K562 (cell line): ENCODE results near the gene MAML3. TPM values are rescaled to one million over a fixed set of nuclear protein-coding genes. Genes with fewer than 3 reads are reported as not detected.

Experiments
- ATAC-seq: fragments of 200-7000 bp; cut with Tn5 transposase; 3 replicates; pipeline ENCODE4 v1.9.1; 2020; ENCODE audit warnings: moderate library complexity
- BruUV-seq: library from RNA; stranded (reverse); fragments of 400-500 nt; replicated peaks from 2 replicates; lab custom pipeline; 2021; lab: Mats Ljungman, UMichigan
- CTCF ChIA-PET: fragments of 300-600 bp; formaldehyde crosslinking; extraction: SDS; loops from one replicate; lab custom pipeline; 2021; ENCODE audit warnings: low intra/inter-chr PET ratio; lab: Yijun Ruan, JAX
- POLR2A ChIA-PET: fragments of 300-600, 350-650 bp; sonication (Branson Sonifier 250); formaldehyde crosslinking; extraction: SDS; loops from one replicate; lab custom pipeline; 2021; ENCODE audit warnings: antibody characterized with exemption, inconsistent platforms; lab: Yijun Ruan, JAX
- DNase-seq, 4 experiments: peaks; one replicate each; pipeline versions ENCODE4 v3.0.0 to v3.0.0-alpha.2; 2011 to 2018; ENCODE audit warnings: low spot score in 3 of 4, mixed read lengths in 3 of 4; ENCODE audit errors: extremely low read depth in 1 of 4
- FAIRE-seq: peaks from 2 replicates; lab custom pipeline; 2011; peaks lifted over from hg19 to GRCh38; lab: Jason Lieb, UNC
- H2AFZ ChIP-seq: 2 replicates; pipeline ENCODE4 v1.6.0; 2011; ENCODE audit warnings: low read depth, low read length, control low read depth, inconsistent platforms
- H3K27ac ChIP-seq: fragments of 200-600 bp; 3 replicates; pipeline ENCODE4 v1.8.0; 2011; ENCODE audit warnings: low read depth, mild to moderate bottlenecking, control low read depth, inconsistent platforms, low read length, moderate library complexity, mixed read lengths; ENCODE audit errors: extremely low read depth
- H3K27me3 ChIP-seq, 2 experiments: fragments of 300-600 bp in 1 of 2; 2 replicates in 1 of 2; 3 replicates in 1 of 2; pipeline versions ENCODE4 v1.6.0 to v1.8.0; 2011; ENCODE audit warnings: inconsistent platforms in 2 of 2, low read length in 2 of 2, mild to moderate bottlenecking in 1 of 2, mixed read lengths in 1 of 2, moderate library complexity in 1 of 2; ENCODE audit not compliant: control insufficient read depth in 2 of 2, insufficient read depth in 2 of 2
- H3K36me3 ChIP-seq: fragments of 300-600 bp; 3 replicates; pipeline ENCODE4 v1.8.0; 2011; ENCODE audit warnings: mild to moderate bottlenecking, low read length, inconsistent platforms; ENCODE audit not compliant: control insufficient read depth, insufficient read depth
- H3K4me1 ChIP-seq, 2 experiments: fragments of 200-600 bp in 1 of 2; replicated peaks in 1 of 2; 2 replicates in 1 of 2; 3 replicates in 1 of 2; pipeline versions ENCODE4 v1.5.1 to v1.8.0; 2011; ENCODE audit warnings: inconsistent platforms in 2 of 2, low read length in 2 of 2, mild to moderate bottlenecking in 1 of 2, mixed read lengths in 1 of 2, moderate library complexity in 1 of 2; ENCODE audit not compliant: control insufficient read depth in 2 of 2, insufficient read depth in 2 of 2
- H3K4me2 ChIP-seq: 2 replicates; pipeline ENCODE4 v1.6.1; 2011; ENCODE audit warnings: low read length, control low read depth, inconsistent platforms, mixed read lengths; ENCODE audit not compliant: insufficient read depth
- H3K4me3 ChIP-seq: fragments of 200-600 bp; sonication (generic), shearing (Covaris generic); 2 replicates; pipeline ENCODE4 v1.5.1; 2016; ENCODE audit warnings: control low read depth, inconsistent platforms
- H3K79me2 ChIP-seq: fragments of 200-600 bp; 3 replicates; pipeline ENCODE4 v1.8.0; 2011; ENCODE audit warnings: low read length, inconsistent platforms; ENCODE audit not compliant: control insufficient read depth, insufficient read depth
- H3K9ac ChIP-seq, 2 experiments: 2 replicates each; pipeline versions ENCODE4 v1.6.0 to v1.6.1; 2011; ENCODE audit warnings: low read depth in 2 of 2, low read length in 2 of 2, control low read depth in 1 of 2, inconsistent platforms in 1 of 2, mild to moderate bottlenecking in 1 of 2, mixed read lengths in 1 of 2; ENCODE audit not compliant: insufficient read depth in 1 of 2
- H3K9me1 ChIP-seq: one replicate; pipeline ENCODE4 v1.6.0; 2011; ENCODE audit warnings: inconsistent platforms, mild to moderate bottlenecking, low read length, moderate library complexity; ENCODE audit not compliant: control insufficient read depth, insufficient read depth
- H3K9me3 ChIP-seq: replicated peaks from 2 replicates; pipeline ENCODE4 v1.5.1; 2011; ENCODE audit warnings: low read depth, low read length, inconsistent platforms; ENCODE audit not compliant: control insufficient read depth, insufficient read depth
- H4K20me1 ChIP-seq: replicated peaks from 2 replicates; pipeline ENCODE4 v1.6.1; 2011; ENCODE audit warnings: low read length, inconsistent platforms, mixed read lengths; ENCODE audit not compliant: control insufficient read depth, insufficient read depth
- CTCF ChIP-seq, 3 experiments: IDR thresholded peaks in 2 of 3; conservative IDR thresholded peaks in 1 of 3; 2 replicates each; pipeline ENCODE4 v1.5.1; 2011 to 2012; ENCODE audit warnings: low read length in 3 of 3, mild to moderate bottlenecking in 3 of 3, control low read depth in 2 of 3, improper control_type of control experiment in 1 of 3, inconsistent platforms in 1 of 3, low read depth in 1 of 3, mixed read lengths in 1 of 3, moderate library complexity in 1 of 3; ENCODE audit not compliant: insufficient read depth in 2 of 3
- MNT ChIP-seq, 2 experiments: fragments of 450-650 bp; conservative IDR thresholded peaks; 2 replicates each; pipeline ENCODE4 v1.6.1; 2017; ENCODE audit warnings: mild to moderate bottlenecking in 2 of 2, moderate library complexity in 2 of 2
- NRF1 ChIP-seq, 2 experiments: fragments of 450-650 bp; IDR thresholded peaks in 1 of 2; conservative IDR thresholded peaks in 1 of 2; 2 replicates each; pipeline ENCODE4 v1.6.1; 2014; ENCODE audit warnings: mild to moderate bottlenecking in 2 of 2
- POLR2AphosphoS2 ChIP-seq: IDR thresholded peaks from 2 replicates; pipeline ENCODE4 v1.6.1; 2012; ENCODE audit warnings: low read length, improper control_type of control experiment
- RAD21 ChIP-seq, 2 experiments: fragments of 250-450 bp in 1 of 2; fragments of 450-650 bp in 1 of 2; sonication (Bioruptor Pico) in 1 of 2; formaldehyde crosslinking in 1 of 2; IDR thresholded peaks in 1 of 2; conservative IDR thresholded peaks in 1 of 2; 2 replicates each; pipeline versions ENCODE4 v1.4.0 to v1.8.0; 2020 to 2022; ENCODE audit warnings: mild to moderate bottlenecking in 2 of 2, moderate library complexity in 1 of 2
- WGBS: fragments of 100-300 bp; shearing (Covaris generic); methylation state at CpG from one replicate; pipeline ENCODE4 v1.1.6; 2016; ENCODE audit warnings: low coverage, mixed read lengths; ENCODE audit not compliant: insufficient coverage; ENCODE audit errors: missing lambda C conversion rate; 5-methylcytosine and 5-hydroxymethylcytosine counted together
- in situ Hi-C: fragments of 300-500 bp; cut with MboI; formaldehyde crosslinking; loops from 4 replicates; pipeline ENCODE4 v1.15.0; 2018; ENCODE audit warnings: inconsistent platforms, mixed read lengths
- intact Hi-C: fragments of 100-400 bp; cut with micrococcal nuclease; formaldehyde crosslinking; loops from 2 replicates; pipeline ENCODE4 v1.14.2; 2022
- polyA plus RNA-seq, 8 experiments: library from polyadenylated mRNA; depleted of rRNA in 4 of 8; stranded (reverse) in 5 of 8; unstranded in 3 of 8; fragments of >200 nt; fragmentation: Nextera tagmentation in 2 of 8; fragmentation: Illumina TruSeq in 1 of 8; extraction: Ambion mirVana in 2 of 8; extraction: Trizol in 1 of 8; gene quantifications; 2 replicates each; pipeline versions ENCODE4 v1.2.1 to v1.2.3, GENCODE V29; 2011 to 2014; ENCODE audit warnings: inconsistent platforms in 1 of 8, missing spikeins in 1 of 8
- total RNA-seq, 7 experiments: library from RNA; depleted of rRNA in 6 of 7; stranded (reverse); fragments of >200 nt in 6 of 7; fragmentation: Illumina TruSeq in 2 of 7; extraction: Trizol in 2 of 7; gene quantifications; 2 replicates each; pipeline versions ENCODE4 v1.2.1 to v1.2.3, GENCODE V29; 2011 to 2021; ENCODE audit warnings: low replicate concordance in 1 of 7

MAML3 gene
- total and polyA plus RNA-seq, 9 of the 15 experiments (the other 6 are each of a cell fraction or from before 2014, with no cell fraction given) = 0.01 to 0.55 (median 0.25) TPM

- no peak overlapping the region for H3K4me2 ChIP-seq
- no TSS peak for BruUV-seq
- H2AFZ ChIP-seq = no peak overlapping the region
- no peaks in the 10 kb centered on the region for H3K36me3 ChIP-seq
- H3K4me3 ChIP-seq = no peak overlapping the region
- H3K27me3 ChIP-seq = peaks cover 17 to 36% of the 10 kb centered on the region in 2 experiments; a peak in 4 of 5 replicates
- H3K4me1 ChIP-seq = no peaks in the 10 kb centered on the region
- WGBS = 0% methylated on average over 4 of the region's 4 CpGs
- FAIRE-seq (no peak), ATAC-seq (peak; percentile 40; the same call in 1 of the 3 replicates), DNase-seq (no peak)
- no peaks in the 10 kb centered on the region; the same call in 1 of the 2 replicates for H4K20me1 ChIP-seq
- H3K27ac ChIP-seq = no peak overlapping the region
- ChIA-PET CTCF (no interaction called here), POLR2A (interaction anchor here (0.9 to 1.6 kb wide), 2 partner anchors 9 to 14 kb away, joined by 3 to 5 read pairs; no protein-coding TSS in a partner anchor)
- no peak overlapping the region for H3K9ac ChIP-seq
- no peaks in the 10 kb centered on the region for H3K79me2 ChIP-seq
- H3K9me1 ChIP-seq = no peaks in the 10 kb centered on the region
- no peaks in the 10 kb centered on the region for H3K9me3 ChIP-seq
- in situ Hi-C loops = no loop called here
- intact Hi-C loops = loop anchor here (10.0 kb wide), 1 partner anchor 505 kb away; no protein-coding TSS in a partner anchor
- TF ChIP-seq CTCF (IDR thresholded peaks at IDR 0.05 in 2 of 3, conservative IDR thresholded peaks at IDR 0.05 in 1 of 3; ENCODE audit: insufficient read depth in 2 of 3, low read depth in 1 of 3, low read length in 3 of 3) (peak in 2 of 3 experiments; percentile 14 to 25; a peak in 2 of 6 replicates), NRF1 (conservative IDR thresholded peaks at IDR 0.05 in 1 of 2, IDR thresholded peaks at IDR 0.05 in 1 of 2) (no peak), RAD21 (CRISPR knock-in tag; conservative IDR thresholded peaks at IDR 0.05 in 1 of 2, IDR thresholded peaks at IDR 0.05 in 1 of 2) (peak in 1 of 2 experiments; percentile 27; a peak in 2 of 4 replicates), MNT (conservative IDR thresholded peaks at IDR 0.05) (no peak), POLR2AphosphoS2 (no peak)
Observed at GRCh38 chr4:139749835-139750498, 404.0 kb downstream of the MAML3 start.
